Central memory CD8-positive, alpha-beta T cell (primary cell): ENCODE data around the gene LRP1-AS.
A peak's percentile ranks its signal among the peaks of the same experiment; 100 is the strongest.

Source experiments
- ATAC-seq: fragments of 150-1000 bp; cut with Tn5 transposase; replicated peaks from 2 replicates; pipeline ENCODE4 v1.10.0; 2022; ENCODE audit warnings: mild to moderate bottlenecking, moderate FRiP score, moderate number of reproducible peaks; ENCODE audit not compliant: poor library complexity, severe bottlenecking; ENCODE audit errors: extremely low read depth
- DNase-seq, 2 donors: peaks; one replicate each; pipeline ENCODE4 v3.0.0; 2021; ENCODE audit warnings: low spot score in 2 of 2
- H3K27ac Mint-ChIP-seq: one replicate; pipeline ENCODE4 v1.8.0; 2022; ENCODE audit warnings: low read depth, mild to moderate bottlenecking, moderate library complexity, mixed read lengths
- H3K27me3 Mint-ChIP-seq: one replicate; pipeline ENCODE4 v1.8.0; 2022; ENCODE audit warnings: mixed read lengths
- H3K36me3 Mint-ChIP-seq: one replicate; pipeline ENCODE4 v1.8.0; 2022; ENCODE audit warnings: mild to moderate bottlenecking, moderate library complexity, mixed read lengths; ENCODE audit not compliant: insufficient read depth
- H3K4me1 Mint-ChIP-seq: one replicate; pipeline ENCODE4 v1.8.0; 2022; ENCODE audit warnings: mixed read lengths
- H3K4me3 Mint-ChIP-seq: one replicate; pipeline ENCODE4 v1.8.0; 2022; ENCODE audit warnings: mild to moderate bottlenecking, moderate library complexity, mixed read lengths
- H3K9me3 Mint-ChIP-seq: one replicate; pipeline ENCODE4 v1.8.0; 2022; ENCODE audit warnings: mixed read lengths

The LRP1-AS gene

DNA sequence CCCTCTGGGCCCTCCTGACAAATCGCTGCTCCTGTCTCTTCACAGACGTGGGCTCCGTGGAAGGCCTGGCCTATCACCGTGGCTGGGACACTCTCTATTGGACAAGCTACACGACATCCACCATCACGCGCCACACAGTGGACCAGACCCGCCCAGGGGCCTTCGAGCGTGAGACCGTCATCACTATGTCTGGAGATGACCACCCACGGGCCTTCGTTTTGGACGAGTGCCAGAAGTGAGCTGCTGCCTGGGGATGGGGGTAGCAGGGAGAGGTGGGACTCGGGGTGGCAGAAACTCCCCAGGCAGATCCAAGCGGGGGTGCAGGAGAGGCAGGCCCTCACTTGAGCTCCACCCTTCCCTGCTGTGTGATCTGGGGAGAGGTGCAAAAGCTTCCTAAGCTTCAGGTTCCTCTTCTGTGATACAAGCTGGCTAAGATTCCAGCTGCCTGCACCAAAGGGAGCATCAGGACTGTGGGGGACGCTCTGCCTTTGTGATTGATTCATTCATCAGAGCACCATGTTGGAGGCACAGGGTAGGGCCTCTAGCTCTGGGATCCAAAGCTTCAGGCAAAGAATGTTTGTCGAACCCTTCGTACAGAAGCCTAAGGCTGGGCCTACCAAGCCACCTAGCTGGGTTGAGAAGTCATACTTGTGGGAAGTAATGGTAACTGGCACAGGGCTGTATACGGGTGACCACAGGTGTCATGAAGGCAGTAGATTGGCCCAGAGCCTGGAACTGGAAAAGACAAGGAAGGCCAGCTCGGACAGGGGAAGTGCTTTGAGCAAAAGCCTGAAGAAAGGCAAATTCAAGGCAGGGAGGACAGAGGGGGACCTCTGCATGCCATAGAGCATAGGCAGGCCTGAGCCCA lies 40.0 kb upstream of the LRP1-AS start:
- peaks cover 5% of the 10 kb centered on the region for H3K4me1 Mint-ChIP-seq
- DNase-seq, result no peak
- H3K27ac Mint-ChIP-seq, result no peak overlapping the region
- H3K4me3 Mint-ChIP-seq, result no peak overlapping the region
- H3K27me3 Mint-ChIP-seq, result no peaks in the 10 kb centered on the region
- H3K36me3 Mint-ChIP-seq, result no peaks in the 10 kb centered on the region
- no peak for ATAC-seq
- H3K9me3 Mint-ChIP-seq, result no peaks in the 10 kb centered on the region

DNA sequence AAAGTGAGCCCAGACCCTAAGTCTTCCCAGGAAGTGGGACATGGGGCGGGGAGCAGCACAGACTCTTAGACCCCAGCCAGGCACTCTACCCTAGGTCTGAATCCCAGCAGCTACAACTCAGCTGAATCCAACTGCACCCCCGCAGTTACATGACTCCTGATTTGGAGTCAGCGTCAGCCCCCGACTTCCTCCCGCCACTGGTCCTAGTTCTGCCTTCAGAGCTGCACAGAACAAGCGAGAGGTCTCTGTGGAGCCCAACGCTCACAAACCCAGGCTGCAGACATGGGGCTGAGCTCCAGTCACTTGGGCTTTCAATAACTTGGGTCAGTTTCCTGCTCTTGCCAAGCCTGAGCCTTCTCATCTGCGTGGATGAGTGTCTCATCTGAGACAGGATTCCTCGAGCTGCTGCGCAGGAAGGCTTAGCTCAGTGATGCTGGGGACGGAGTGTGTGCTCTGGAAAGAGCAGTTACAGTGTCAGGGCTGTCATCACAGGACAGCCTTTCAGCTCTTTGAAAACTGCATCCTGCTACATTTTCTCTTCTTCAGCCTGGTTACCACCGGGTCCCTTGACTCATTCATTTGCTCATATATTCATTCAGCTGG lies 38.6 kb upstream of the LRP1-AS start:
- no peak for ATAC-seq
- no peaks in the 10 kb centered on the region for H3K9me3 Mint-ChIP-seq
- H3K4me3 Mint-ChIP-seq, result no peak overlapping the region
- H3K27me3 Mint-ChIP-seq, result no peaks in the 10 kb centered on the region
- H3K36me3 Mint-ChIP-seq, result no peaks in the 10 kb centered on the region
- H3K4me1 Mint-ChIP-seq, result peaks cover 5% of the 10 kb centered on the region
- no peak for DNase-seq
- no peak overlapping the region for H3K27ac Mint-ChIP-seq

DNA sequence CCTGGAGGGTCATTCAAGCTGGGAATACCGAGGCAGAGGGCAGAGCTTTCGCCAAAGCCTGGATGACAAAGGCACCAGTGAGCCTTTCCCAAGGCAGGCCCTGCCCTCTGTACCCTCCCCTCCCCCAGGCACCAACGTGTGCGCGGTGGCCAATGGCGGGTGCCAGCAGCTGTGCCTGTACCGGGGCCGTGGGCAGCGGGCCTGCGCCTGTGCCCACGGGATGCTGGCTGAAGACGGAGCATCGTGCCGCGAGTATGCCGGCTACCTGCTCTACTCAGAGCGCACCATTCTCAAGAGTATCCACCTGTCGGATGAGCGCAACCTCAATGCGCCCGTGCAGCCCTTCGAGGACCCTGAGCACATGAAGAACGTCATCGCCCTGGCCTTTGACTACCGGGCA lies 38.0 kb upstream of the LRP1-AS start:
- H3K36me3 Mint-ChIP-seq, result no peaks in the 10 kb centered on the region
- no peaks in the 10 kb centered on the region for H3K9me3 Mint-ChIP-seq
- no peak for ATAC-seq
- H3K27me3 Mint-ChIP-seq, result no peaks in the 10 kb centered on the region
- DNase-seq, result no peak
- no peak overlapping the region for H3K27ac Mint-ChIP-seq
- no peak overlapping the region for H3K4me3 Mint-ChIP-seq
- peaks cover 5% of the 10 kb centered on the region for H3K4me1 Mint-ChIP-seq

DNA sequence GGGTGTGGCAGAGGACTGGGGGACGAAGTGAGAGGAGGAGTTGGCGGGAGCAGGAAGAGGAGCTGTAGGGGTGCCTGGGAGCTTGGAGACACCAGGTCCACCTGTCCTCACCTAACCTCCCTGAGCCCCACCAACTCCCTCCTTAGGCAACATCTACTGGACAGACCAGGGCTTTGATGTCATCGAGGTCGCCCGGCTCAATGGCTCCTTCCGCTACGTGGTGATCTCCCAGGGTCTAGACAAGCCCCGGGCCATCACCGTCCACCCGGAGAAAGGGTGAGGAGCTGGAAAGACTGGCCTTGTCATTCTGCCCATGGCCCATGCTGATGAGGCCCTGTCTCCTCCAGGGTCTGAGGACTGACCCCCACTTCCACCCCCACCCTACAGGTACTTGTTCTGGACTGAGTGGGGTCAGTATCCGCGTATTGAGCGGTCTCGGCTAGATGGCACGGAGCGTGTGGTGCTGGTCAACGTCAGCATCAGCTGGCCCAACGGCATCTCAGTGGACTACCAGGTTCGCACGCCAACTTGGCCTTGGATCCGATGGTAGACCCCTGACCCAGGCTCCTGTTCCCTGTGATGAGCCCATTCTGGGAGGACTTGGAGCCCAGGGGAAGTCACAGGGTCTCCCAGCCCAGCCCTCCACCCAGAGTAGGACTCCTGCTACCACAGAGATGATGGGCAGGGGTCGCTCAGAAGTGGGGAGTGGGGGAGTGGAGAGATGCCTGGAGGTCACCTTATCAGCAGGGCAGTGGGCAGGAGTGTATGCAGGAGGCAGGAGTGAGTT lies 36.7 kb upstream of the LRP1-AS start:
- ATAC-seq (no peak), DNase-seq (no peak)
- Mint-ChIP-seq H3K36me3 (no peaks in the 10 kb centered on the region), H3K4me1 (peaks cover 5% of the 10 kb centered on the region), H3K27ac (no peak overlapping the region), H3K9me3 (no peaks in the 10 kb centered on the region), H3K4me3 (no peak overlapping the region), H3K27me3 (no peaks in the 10 kb centered on the region)

DNA sequence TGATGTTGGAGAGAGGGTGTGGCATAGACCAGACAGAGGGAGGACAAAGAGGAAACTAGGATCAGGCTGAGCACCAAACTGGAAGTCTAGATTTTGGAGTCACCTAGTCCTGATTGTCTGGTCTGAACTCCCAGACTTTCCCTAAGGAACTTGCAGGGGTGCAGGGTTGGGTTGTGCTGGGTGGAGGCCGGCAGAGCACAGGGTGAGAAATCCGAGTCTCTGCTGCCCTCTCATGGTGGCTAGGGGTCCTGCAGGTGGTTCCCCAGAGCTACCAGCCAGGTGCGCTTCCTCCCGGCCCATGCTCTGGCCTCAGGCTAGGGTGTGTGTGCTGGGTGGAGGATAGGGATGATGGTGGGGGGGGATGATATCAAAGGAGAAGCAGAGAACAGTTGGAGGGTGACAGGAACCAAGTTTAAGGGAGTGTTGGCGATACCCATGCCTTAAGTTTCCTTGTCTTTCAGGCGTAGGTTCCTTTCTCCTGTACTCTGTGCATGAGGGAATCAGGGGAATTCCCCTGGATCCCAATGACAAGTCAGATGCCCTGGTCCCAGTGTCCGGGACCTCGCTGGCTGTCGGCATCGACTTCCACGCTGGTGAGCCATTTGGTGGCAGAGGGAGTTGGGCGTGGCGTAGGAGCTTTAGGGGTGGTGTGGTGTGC lies 35.6 kb upstream of the LRP1-AS start:
- Mint-ChIP-seq H3K36me3 (no peaks in the 10 kb centered on the region), H3K27me3 (peaks cover 6% of the 10 kb centered on the region), H3K9me3 (no peaks in the 10 kb centered on the region), H3K27ac (no peak overlapping the region), H3K4me3 (no peak overlapping the region), H3K4me1 (peaks cover 5% of the 10 kb centered on the region)
- DNase-seq (peak; percentile 63 to 81), ATAC-seq (peak; percentile 91)

DNA sequence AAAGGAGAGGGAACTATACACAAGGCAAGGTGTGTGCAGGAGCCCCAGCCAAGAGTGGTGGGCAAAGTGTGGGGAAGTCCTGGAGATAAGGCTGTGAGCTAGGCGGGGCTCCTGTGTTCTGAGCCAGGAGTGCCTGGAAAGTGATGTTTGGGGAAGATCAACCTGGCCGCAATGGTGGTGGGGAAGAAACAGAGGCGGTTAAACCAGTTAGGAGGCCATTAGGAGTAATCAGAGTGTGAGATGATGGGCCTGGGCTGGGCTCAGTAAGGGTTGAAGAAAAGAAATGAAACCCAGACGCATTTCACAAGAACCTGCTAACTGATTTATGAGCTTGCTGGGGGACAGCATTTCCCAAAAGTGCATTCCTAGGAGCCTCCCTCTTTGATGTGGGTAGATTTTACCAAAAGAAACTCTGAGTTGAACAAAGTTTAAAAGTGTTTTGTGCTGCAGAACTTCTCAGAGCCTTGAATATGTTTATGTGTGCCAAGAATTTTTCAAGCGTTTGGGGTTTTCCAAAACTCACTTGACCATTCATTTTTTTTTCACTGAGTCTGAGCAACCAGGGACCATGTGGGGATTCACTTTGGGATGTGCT lies 34.2 kb upstream of the LRP1-AS start:
- no peaks in the 10 kb centered on the region for H3K9me3 Mint-ChIP-seq
- H3K4me3 Mint-ChIP-seq, result no peak overlapping the region
- DNase-seq, result no peak
- H3K27me3 Mint-ChIP-seq, result peaks cover 9% of the 10 kb centered on the region
- H3K4me1 Mint-ChIP-seq, result peaks cover 5% of the 10 kb centered on the region
- H3K36me3 Mint-ChIP-seq, result no peaks in the 10 kb centered on the region
- H3K27ac Mint-ChIP-seq, result no peak overlapping the region
- no peak for ATAC-seq

DNA sequence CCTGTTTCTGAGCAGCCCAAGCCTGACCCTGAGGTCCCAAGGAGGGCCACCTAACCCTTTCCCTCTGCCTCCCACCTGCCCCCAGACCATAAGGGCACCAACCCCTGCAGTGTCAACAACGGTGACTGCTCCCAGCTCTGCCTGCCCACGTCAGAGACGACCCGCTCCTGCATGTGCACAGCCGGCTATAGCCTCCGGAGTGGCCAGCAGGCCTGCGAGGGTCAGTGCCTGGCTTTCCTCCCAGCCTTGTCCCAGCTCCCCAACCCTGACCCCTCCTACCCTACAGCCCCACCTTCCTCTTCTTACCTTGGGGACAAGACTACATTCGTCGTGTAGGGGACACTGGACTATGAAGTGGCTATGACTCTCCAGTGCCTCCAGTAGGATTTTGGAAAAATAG lies 33.7 kb upstream of the LRP1-AS start:
- ATAC-seq (no peak), DNase-seq (no peak)
- H3K9me3 Mint-ChIP-seq, result no peaks in the 10 kb centered on the region
- peaks cover 5% of the 10 kb centered on the region for H3K4me1 Mint-ChIP-seq
- no peak overlapping the region for H3K27ac Mint-ChIP-seq
- no peak overlapping the region for H3K4me3 Mint-ChIP-seq
- no peaks in the 10 kb centered on the region for H3K36me3 Mint-ChIP-seq
- peaks cover 9% of the 10 kb centered on the region for H3K27me3 Mint-ChIP-seq

DNA sequence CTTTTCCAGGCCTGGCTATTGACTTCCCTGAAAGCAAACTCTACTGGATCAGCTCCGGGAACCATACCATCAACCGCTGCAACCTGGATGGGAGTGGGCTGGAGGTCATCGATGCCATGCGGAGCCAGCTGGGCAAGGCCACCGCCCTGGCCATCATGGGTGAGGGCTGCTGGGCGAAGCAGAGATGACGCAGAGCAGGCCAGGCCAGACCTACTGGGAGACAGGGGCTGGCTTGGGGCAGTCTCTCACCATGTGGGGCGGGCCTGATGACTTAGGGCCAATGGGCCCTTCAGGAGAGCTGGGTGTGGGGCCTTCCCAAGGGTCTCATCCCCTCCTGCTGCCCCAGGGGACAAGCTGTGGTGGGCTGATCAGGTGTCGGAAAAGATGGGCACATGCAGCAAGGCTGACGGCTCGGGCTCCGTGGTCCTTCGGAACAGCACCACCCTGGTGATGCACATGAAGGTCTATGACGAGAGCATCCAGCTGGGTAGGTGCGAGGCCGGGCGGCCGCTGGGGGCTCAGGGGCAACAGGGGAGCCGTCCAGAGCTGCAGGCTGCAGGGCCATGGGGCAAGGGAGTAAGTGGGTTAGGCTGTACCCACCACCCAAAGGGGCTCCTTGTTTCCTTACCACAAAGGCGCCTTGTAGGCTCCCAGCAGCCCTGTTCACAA lies 33.0 kb upstream of the LRP1-AS start:
- DNase-seq (no peak), ATAC-seq (no peak)
- no peaks in the 10 kb centered on the region for H3K9me3 Mint-ChIP-seq
- no peaks in the 10 kb centered on the region for H3K36me3 Mint-ChIP-seq
- no peak overlapping the region for H3K27ac Mint-ChIP-seq
- H3K4me3 Mint-ChIP-seq, result no peak overlapping the region
- peaks cover 9% of the 10 kb centered on the region for H3K27me3 Mint-ChIP-seq
- H3K4me1 Mint-ChIP-seq, result peaks cover 5% of the 10 kb centered on the region

DNA sequence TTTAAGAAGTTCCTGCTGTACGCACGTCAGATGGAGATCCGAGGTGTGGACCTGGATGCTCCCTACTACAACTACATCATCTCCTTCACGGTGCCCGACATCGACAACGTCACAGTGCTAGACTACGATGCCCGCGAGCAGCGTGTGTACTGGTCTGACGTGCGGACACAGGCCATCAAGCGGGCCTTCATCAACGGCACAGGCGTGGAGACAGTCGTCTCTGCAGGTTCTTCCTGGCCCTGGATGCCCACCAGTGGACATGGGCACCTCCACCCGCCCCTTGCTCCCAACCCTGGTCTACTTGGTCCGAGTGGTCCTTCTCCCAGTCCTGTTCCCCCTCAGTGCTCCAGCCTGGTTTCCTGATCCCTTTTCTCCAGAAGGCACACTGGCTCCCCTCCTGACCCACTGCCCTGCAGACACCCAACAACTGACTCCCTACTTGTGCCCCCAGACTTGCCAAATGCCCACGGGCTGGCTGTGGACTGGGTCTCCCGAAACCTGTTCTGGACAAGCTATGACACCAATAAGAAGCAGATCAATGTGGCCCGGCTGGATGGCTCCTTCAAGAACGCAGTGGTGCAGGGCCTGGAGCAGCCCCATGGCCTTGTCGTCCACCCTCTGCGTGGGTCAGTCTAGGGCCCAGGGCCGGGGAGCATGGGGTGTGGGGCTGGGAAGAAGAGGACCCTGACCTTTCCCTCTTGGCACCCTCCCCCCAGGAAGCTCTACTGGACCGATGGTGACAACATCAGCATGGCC lies 32.1 kb upstream of the LRP1-AS start:
- no peak overlapping the region for H3K4me3 Mint-ChIP-seq

DNA sequence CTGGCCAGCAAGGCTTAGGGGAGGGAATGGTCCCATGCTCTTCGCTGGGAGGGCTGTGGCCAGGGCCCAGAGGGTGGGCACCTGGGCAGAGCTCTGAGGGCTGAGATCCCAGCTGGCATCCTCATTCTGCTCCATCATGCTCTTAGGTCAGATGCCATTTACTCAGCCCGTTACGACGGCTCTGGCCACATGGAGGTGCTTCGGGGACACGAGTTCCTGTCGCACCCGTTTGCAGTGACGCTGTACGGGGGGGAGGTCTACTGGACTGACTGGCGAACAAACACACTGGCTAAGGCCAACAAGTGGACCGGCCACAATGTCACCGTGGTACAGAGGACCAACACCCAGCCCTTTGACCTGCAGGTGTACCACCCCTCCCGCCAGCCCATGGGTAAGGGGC lies 30.8 kb upstream of the LRP1-AS start:
- no peaks in the 10 kb centered on the region for H3K9me3 Mint-ChIP-seq
- no peak overlapping the region for H3K27ac Mint-ChIP-seq
- H3K4me3 Mint-ChIP-seq, result no peak overlapping the region
- DNase-seq, result no peak
- peaks cover 5% of the 10 kb centered on the region for H3K4me1 Mint-ChIP-seq
- H3K36me3 Mint-ChIP-seq, result no peaks in the 10 kb centered on the region
- H3K27me3 Mint-ChIP-seq, result peaks cover 9% of the 10 kb centered on the region
- no peak for ATAC-seq

More for the DNA sequence above, 32.1 kb upstream of the LRP1-AS start:
- peaks cover 5% of the 10 kb centered on the region for H3K4me1 Mint-ChIP-seq
- ATAC-seq (no peak), DNase-seq (no peak)
- H3K9me3 Mint-ChIP-seq, result no peaks in the 10 kb centered on the region
- no peak overlapping the region for H3K27ac Mint-ChIP-seq
- H3K36me3 Mint-ChIP-seq, result no peaks in the 10 kb centered on the region
- H3K27me3 Mint-ChIP-seq, result peaks cover 9% of the 10 kb centered on the region

DNA sequence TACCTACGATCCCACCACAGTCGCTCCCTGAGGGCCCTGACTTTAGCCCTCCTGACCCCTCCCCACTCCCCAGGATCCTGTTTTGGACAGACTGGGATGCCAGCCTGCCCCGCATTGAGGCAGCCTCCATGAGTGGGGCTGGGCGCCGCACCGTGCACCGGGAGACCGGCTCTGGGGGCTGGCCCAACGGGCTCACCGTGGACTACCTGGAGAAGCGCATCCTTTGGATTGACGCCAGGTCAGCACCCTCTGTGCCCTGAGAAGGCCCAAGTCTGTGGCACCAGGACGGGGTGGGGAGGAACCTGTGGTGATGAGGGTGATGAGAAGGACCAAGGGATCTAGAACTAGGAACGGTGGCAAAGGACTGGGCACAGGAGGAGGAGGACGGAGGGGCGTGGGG lies 29.9 kb upstream of the LRP1-AS start:
- ATAC-seq (no peak), DNase-seq (no peak)
- no peak overlapping the region for H3K27ac Mint-ChIP-seq
- H3K9me3 Mint-ChIP-seq, result no peaks in the 10 kb centered on the region
- H3K27me3 Mint-ChIP-seq, result peaks cover 9% of the 10 kb centered on the region
- H3K4me3 Mint-ChIP-seq, result no peak overlapping the region
- no peaks in the 10 kb centered on the region for H3K4me1 Mint-ChIP-seq
- H3K36me3 Mint-ChIP-seq, result peaks cover 1% of the 10 kb centered on the region
